Measurements from ENCODE around the gene YWHAQ.

- TF ChIP-seq CTCF (IDR thresholded peaks at IDR 0.05) (no peak), ZFX (IDR thresholded peaks at IDR 0.05; ENCODE audit: borderline replicate concordance) (no peak)
These were observed 30.5 kb upstream of the YWHAQ start for GRCh38 chr2:9661261-9661660.

All from 22Rv1 (cell line).